ENCODE measurements around the gene IMPA2.

Gene IMPA2

GRCh38 chr18:12029786-12030584, 48.7 kb downstream of the IMPA2 start:
- no peak overlapping the region for H3K23ac ChIP-seq (ENCODE audit: low read length)
- DNase-seq = no peak
- no peak overlapping the region for H3K56ac ChIP-seq (ENCODE audit: low read length)
- H3K79me2 ChIP-seq (ENCODE audit: control insufficient read depth, insufficient read depth, low read length) = no peaks in the 10 kb centered on the region
- no peak overlapping the region for H3K4me3 ChIP-seq (ENCODE audit: low read length)
- no CpG with 5 or more reads among the region's 21 CpGs for WGBS (ENCODE audit: extremely low coverage, insufficient coverage, low lambda C conversion rate)
- H3K4me2 ChIP-seq (ENCODE audit: low read length) = no peak overlapping the region
- H4K5ac ChIP-seq (ENCODE audit: low read length) = no peak overlapping the region
- H3K9ac ChIP-seq (ENCODE audit: low read length) = no peak overlapping the region
- H3K27ac ChIP-seq (ENCODE audit: low read depth, low read length) = no peak overlapping the region
- no peak overlapping the region for H2BK5ac ChIP-seq (ENCODE audit: low read length)
- H3K4ac ChIP-seq (ENCODE audit: low read depth, low read length) = no peak overlapping the region
- H2BK15ac ChIP-seq (replicated peaks; ENCODE audit: low read depth) = no peak overlapping the region
- H3K4me1 ChIP-seq (ENCODE audit: control insufficient read depth, low read depth, low read length) = peaks cover 4% of the 10 kb centered on the region
- H3K18ac ChIP-seq (ENCODE audit: low read length) = no peak overlapping the region
- H3K27me3 ChIP-seq (ENCODE audit: insufficient read depth, low read length, poor library complexity) = no peaks in the 10 kb centered on the region
- no peak overlapping the region for H2AK5ac ChIP-seq (ENCODE audit: low read length)
- no peak overlapping the region for H2BK120ac ChIP-seq (ENCODE audit: low read depth, low read length)
- no peak overlapping the region for H4K8ac ChIP-seq (ENCODE audit: low read depth, low read length)
- peaks cover 5% of the 10 kb centered on the region for H3K36me3 ChIP-seq (ENCODE audit: control insufficient read depth, insufficient read depth, low read length)
- H3K79me1 ChIP-seq (ENCODE audit: low read length) = no peaks in the 10 kb centered on the region

GRCh38 chr18:12030670-12031069, 49.4 kb downstream of the IMPA2 start:
- Histone ChIP-seq H3K9ac (ENCODE audit: low read length) (no peak overlapping the region), H3K4ac (ENCODE audit: low read depth, low read length) (no peak overlapping the region), H3K4me2 (ENCODE audit: low read length) (no peak overlapping the region), H3K79me2 (ENCODE audit: control insufficient read depth, insufficient read depth, low read length) (no peaks in the 10 kb centered on the region), H3K56ac (ENCODE audit: low read length) (no peak overlapping the region), H3K27ac (ENCODE audit: low read depth, low read length) (no peak overlapping the region), H2BK5ac (ENCODE audit: low read length) (no peak overlapping the region), H3K27me3 (ENCODE audit: insufficient read depth, low read length, poor library complexity) (no peaks in the 10 kb centered on the region), H3K79me1 (ENCODE audit: low read length) (no peaks in the 10 kb centered on the region), H4K5ac (ENCODE audit: low read length) (no peak overlapping the region), H3K4me3 (ENCODE audit: low read length) (no peak overlapping the region), H3K18ac (ENCODE audit: low read length) (no peak overlapping the region), H2BK120ac (ENCODE audit: low read depth, low read length) (no peak overlapping the region), H2BK15ac (replicated peaks; ENCODE audit: low read depth) (no peak overlapping the region), H3K23ac (ENCODE audit: low read length) (no peak overlapping the region), H2AK5ac (ENCODE audit: low read length) (no peak overlapping the region), H3K36me3 (ENCODE audit: control insufficient read depth, insufficient read depth, low read length) (peaks cover 5% of the 10 kb centered on the region), H3K4me1 (ENCODE audit: control insufficient read depth, low read depth, low read length) (peaks cover 4% of the 10 kb centered on the region), H4K8ac (ENCODE audit: low read depth, low read length) (no peak overlapping the region)
- no peak for DNase-seq
- no CpG with 5 or more reads among the region's 10 CpGs for WGBS (ENCODE audit: extremely low coverage, insufficient coverage, low lambda C conversion rate)

- peaks cover 4% of the 10 kb centered on the region for H3K4me1 ChIP-seq (ENCODE audit: control insufficient read depth, low read depth, low read length)
- H2BK15ac ChIP-seq (replicated peaks; ENCODE audit: low read depth) = no peak overlapping the region
- WGBS (ENCODE audit: extremely low coverage, insufficient coverage, low lambda C conversion rate) = no CpG with 5 or more reads among the region's 1 CpG
- H3K36me3 ChIP-seq (ENCODE audit: control insufficient read depth, insufficient read depth, low read length) = peaks cover 5% of the 10 kb centered on the region
- no peak overlapping the region for H3K27ac ChIP-seq (ENCODE audit: low read depth, low read length)
- no peak overlapping the region for H4K5ac ChIP-seq (ENCODE audit: low read length)
- H2BK120ac ChIP-seq (ENCODE audit: low read depth, low read length) = no peak overlapping the region
- H3K4ac ChIP-seq (ENCODE audit: low read depth, low read length) = no peak overlapping the region
- no peaks in the 10 kb centered on the region for H3K27me3 ChIP-seq (ENCODE audit: insufficient read depth, low read length, poor library complexity)
- no peak overlapping the region for H3K4me2 ChIP-seq (ENCODE audit: low read length)
- H3K9ac ChIP-seq (ENCODE audit: low read length) = no peak overlapping the region
- H3K23ac ChIP-seq (ENCODE audit: low read length) = no peak overlapping the region
- DNase-seq = no peak
- no peaks in the 10 kb centered on the region for H3K79me2 ChIP-seq (ENCODE audit: control insufficient read depth, insufficient read depth, low read length)
- H4K8ac ChIP-seq (ENCODE audit: low read depth, low read length) = no peak overlapping the region
- H3K56ac ChIP-seq (ENCODE audit: low read length) = no peak overlapping the region
- no peak overlapping the region for H2BK5ac ChIP-seq (ENCODE audit: low read length)
- H3K18ac ChIP-seq (ENCODE audit: low read length) = no peak overlapping the region
- no peak overlapping the region for H2AK5ac ChIP-seq (ENCODE audit: low read length)
- H3K4me3 ChIP-seq (ENCODE audit: low read length) = no peak overlapping the region
- H3K79me1 ChIP-seq (ENCODE audit: low read length) = no peaks in the 10 kb centered on the region
Observed at GRCh38 chr18:12031181-12031580, 49.9 kb downstream of the IMPA2 start.

- H3K23ac ChIP-seq (ENCODE audit: low read length) = no peak overlapping the region
- H3K18ac ChIP-seq (ENCODE audit: low read length) = no peak overlapping the region
- no peaks in the 10 kb centered on the region for H3K79me2 ChIP-seq (ENCODE audit: control insufficient read depth, insufficient read depth, low read length)
- no peak overlapping the region for H3K56ac ChIP-seq (ENCODE audit: low read length)
- no peaks in the 10 kb centered on the region for H3K27me3 ChIP-seq (ENCODE audit: insufficient read depth, low read length, poor library complexity)
- H3K4me2 ChIP-seq (ENCODE audit: low read length) = no peak overlapping the region
- H3K4me1 ChIP-seq (ENCODE audit: control insufficient read depth, low read depth, low read length) = peaks cover 4% of the 10 kb centered on the region
- no peak overlapping the region for H2BK120ac ChIP-seq (ENCODE audit: low read depth, low read length)
- WGBS (ENCODE audit: extremely low coverage, insufficient coverage, low lambda C conversion rate) = no CpG with 5 or more reads among the region's 7 CpGs
- no peak overlapping the region for H2BK5ac ChIP-seq (ENCODE audit: low read length)
- no peak overlapping the region for H2AK5ac ChIP-seq (ENCODE audit: low read length)
- no peaks in the 10 kb centered on the region for H3K79me1 ChIP-seq (ENCODE audit: low read length)
- peaks cover 5% of the 10 kb centered on the region for H3K36me3 ChIP-seq (ENCODE audit: control insufficient read depth, insufficient read depth, low read length)
- no peak overlapping the region for H3K4ac ChIP-seq (ENCODE audit: low read depth, low read length)
- no peak for DNase-seq
- no peak overlapping the region for H3K27ac ChIP-seq (ENCODE audit: low read depth, low read length)
- no peak overlapping the region for H3K9ac ChIP-seq (ENCODE audit: low read length)
- no peak overlapping the region for H4K5ac ChIP-seq (ENCODE audit: low read length)
- no peak overlapping the region for H3K4me3 ChIP-seq (ENCODE audit: low read length)
- H4K8ac ChIP-seq (ENCODE audit: low read depth, low read length) = no peak overlapping the region
- no peak overlapping the region for H2BK15ac ChIP-seq (replicated peaks; ENCODE audit: low read depth)
Observed at GRCh38 chr18:12031846-12032245, 50.5 kb downstream of the IMPA2 start.

DNA sequence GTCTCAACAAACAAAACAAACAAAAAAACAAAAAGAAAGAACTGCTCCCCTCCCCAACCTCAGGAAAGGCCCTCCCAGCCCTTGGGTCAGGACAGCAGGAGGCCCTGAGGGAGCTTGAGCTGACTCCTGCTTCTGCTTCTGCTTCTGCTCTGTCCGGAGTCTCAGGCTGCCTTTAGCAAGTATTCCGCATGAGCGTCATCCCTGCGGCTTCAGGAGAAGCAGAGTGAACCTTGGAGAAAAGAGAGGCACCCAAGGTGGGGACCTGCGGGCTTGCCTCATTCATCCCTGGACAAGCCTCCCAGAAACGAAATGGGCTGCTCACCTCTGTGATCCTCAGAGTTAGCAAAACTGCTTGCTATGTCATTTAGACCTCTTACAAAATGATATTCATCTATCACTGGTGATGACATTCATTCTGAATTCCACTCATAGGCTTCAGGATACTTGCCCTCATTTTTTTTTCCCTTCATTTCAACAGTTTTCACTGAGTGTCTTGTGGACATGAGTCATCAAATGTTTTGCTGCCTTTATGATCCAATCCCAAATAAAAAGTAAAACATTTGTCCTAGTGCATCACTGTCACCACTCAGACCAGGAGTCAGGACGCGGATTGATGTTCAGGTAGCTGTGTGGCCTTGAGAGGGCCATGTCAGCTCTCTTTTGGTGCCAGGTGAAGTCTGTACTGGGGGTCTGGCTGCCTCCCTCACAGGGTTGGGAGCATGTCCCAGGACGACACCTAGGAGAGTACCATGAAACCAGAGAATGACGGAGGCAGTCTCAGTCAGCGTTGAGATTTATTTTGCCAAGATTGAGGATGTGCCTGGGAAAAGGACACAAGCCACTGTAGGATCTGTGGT, 51.7 kb downstream of the IMPA2 start:
- no peaks in the 10 kb centered on the region for H3K79me1 ChIP-seq (ENCODE audit: low read length)
- H3K4me3 ChIP-seq (ENCODE audit: low read length) = no peak overlapping the region

More for the DNA sequence above, 51.7 kb downstream of the IMPA2 start:
- no peak overlapping the region for H4K5ac ChIP-seq (ENCODE audit: low read length)
- H3K18ac ChIP-seq (ENCODE audit: low read length) = no peak overlapping the region
- peak overlapping the region; percentile 22 for H3K56ac ChIP-seq (ENCODE audit: low read length)
- H2BK15ac ChIP-seq (replicated peaks; ENCODE audit: low read depth) = no peak overlapping the region
- no peak overlapping the region for H4K8ac ChIP-seq (ENCODE audit: low read depth, low read length)
- H3K36me3 ChIP-seq (ENCODE audit: control insufficient read depth, insufficient read depth, low read length) = peaks cover 5% of the 10 kb centered on the region
- H3K23ac ChIP-seq (ENCODE audit: low read length) = no peak overlapping the region
- no peaks in the 10 kb centered on the region for H3K27me3 ChIP-seq (ENCODE audit: insufficient read depth, low read length, poor library complexity)
- DNase-seq = no peak
- H3K4ac ChIP-seq (ENCODE audit: low read depth, low read length) = no peak overlapping the region
- no CpG with 5 or more reads among the region's 11 CpGs for WGBS (ENCODE audit: extremely low coverage, insufficient coverage, low lambda C conversion rate)
- H2BK5ac ChIP-seq (ENCODE audit: low read length) = no peak overlapping the region
- no peak overlapping the region for H2AK5ac ChIP-seq (ENCODE audit: low read length)
- H3K9ac ChIP-seq (ENCODE audit: low read length) = no peak overlapping the region
- no peak overlapping the region for H3K4me2 ChIP-seq (ENCODE audit: low read length)
- peaks cover 4% of the 10 kb centered on the region for H3K4me1 ChIP-seq (ENCODE audit: control insufficient read depth, low read depth, low read length)
- H3K79me2 ChIP-seq (ENCODE audit: control insufficient read depth, insufficient read depth, low read length) = no peaks in the 10 kb centered on the region
- peak overlapping the region; percentile 29 for H3K27ac ChIP-seq (ENCODE audit: low read depth, low read length)
- H2BK120ac ChIP-seq (ENCODE audit: low read depth, low read length) = no peak overlapping the region
